ENCODE results near the gene MPC2. TPM values are rescaled to one million over a fixed set of nuclear protein-coding genes. Genes with fewer than 3 reads are reported as not detected.

The MPC2 gene
- total RNA-seq, 1 experiment from 2014 or later, result 49.9 TPM

- H3K9me3 ChIP-seq (ENCODE audit: control insufficient read depth in 1 of 2, insufficient read depth in 1 of 2, low read depth in 1 of 2, low read length in 2 of 2), result no peaks in the 10 kb centered on the region
- H3K36me3 ChIP-seq (ENCODE audit: control insufficient read depth in 1 of 2, insufficient read depth in 2 of 2, low read length in 2 of 2), result 0 out of 4 replicates have a peak, but pooled peaks cover 0 to 3% of the 10 kb centered on the region in 2 experiments
- TF ChIP-seq CTCF (IDR thresholded peaks at IDR 0.05 in 2 of 3, conservative IDR thresholded peaks at IDR 0.05 in 1 of 3; ENCODE audit: borderline replicate concordance in 1 of 3, insufficient read depth in 1 of 3, low read depth in 2 of 3, low read length in 2 of 3), result no peak
- TF ChIP-seq REST (IDR thresholded peaks at IDR 0.05; ENCODE audit: low read depth), result no peak
- no peak for TF ChIP-seq EZH2 (IDR thresholded peaks at IDR 0.05)
- TF ChIP-seq CEBPB (IDR thresholded peaks at IDR 0.05; ENCODE audit: low read depth), result no peak
- no peak for TF ChIP-seq MAX (IDR thresholded peaks at IDR 0.05)
- no peak for TF ChIP-seq JUND (IDR thresholded peaks at IDR 0.05)
- no peak for TF ChIP-seq ELF1 (IDR thresholded peaks at IDR 0.05; ENCODE audit: borderline replicate concordance, low read depth)
- no peak for TF ChIP-seq POLR2A (IDR thresholded peaks at IDR 0.05; ENCODE audit: borderline replicate concordance, extremely low read depth, insufficient read depth, insufficient read length)
- TF ChIP-seq SP1 (IDR thresholded peaks at IDR 0.05; ENCODE audit: low read depth), result no peak
- no peak for TF ChIP-seq CBX3 (IDR thresholded peaks at IDR 0.05; ENCODE audit: low read depth)
- no peak for TF ChIP-seq ATF3 (IDR thresholded peaks at IDR 0.05)
- no peak for TF ChIP-seq EGR1 (IDR thresholded peaks at IDR 0.05; ENCODE audit: low read depth)
- no peak for TF ChIP-seq SIN3A (IDR thresholded peaks at IDR 0.05; ENCODE audit: low read depth)
- no peak for TF ChIP-seq EZH2phosphoT487 (IDR thresholded peaks at IDR 0.05; ENCODE audit: borderline replicate concordance)
- TF ChIP-seq ZNF274 (IDR thresholded peaks at IDR 0.05; ENCODE audit: low read depth, low read length), result no peak
- TF ChIP-seq FOSL1 (IDR thresholded peaks at IDR 0.05; ENCODE audit: low read depth), result no peak
- no peak for TF ChIP-seq POLR2AphosphoS5 (IDR thresholded peaks at IDR 0.05; ENCODE audit: low read depth, low read length)
- no peak for TF ChIP-seq YY1 (IDR thresholded peaks at IDR 0.05; ENCODE audit: extremely low read depth, insufficient replicate concordance, low read depth, low read length)
- H3K27me3 ChIP-seq (ENCODE audit: insufficient read depth, low read length), result no peaks in the 10 kb centered on the region
- intact Hi-C loops (cut with micrococcal nuclease), result no loop called here
- ChIA-PET POLR2A (no interaction called here), CTCF (no interaction called here), RAD21 (ENCODE audit: low non-redundant PET in 1 of 2, low total read pairs in 2 of 2, uncharacterized antibody in 2 of 2, unreplicated experiment in 2 of 2) (no interaction called here)
- 0 out of 2 replicates have a peak, but pooled peaks cover 5% of the 10 kb centered on the region for H4K20me1 ChIP-seq (ENCODE audit: insufficient read depth)
- no peak for ATAC-seq
- H3K9me2 ChIP-seq (ENCODE audit: insufficient read depth), result no peaks in the 10 kb centered on the region
- BruUV-seq (replicated peaks), result no TSS peak
- peaks cover 21% of the 10 kb centered on the region for H3K79me2 ChIP-seq (ENCODE audit: insufficient read depth, low read length)
- H3K9ac ChIP-seq (ENCODE audit: low read length), result no peak overlapping the region
- H3K4me1 ChIP-seq (ENCODE audit: control insufficient read depth in 1 of 2, insufficient read depth in 2 of 2, low read length in 2 of 2), result peaks cover 4 to 17% of the 10 kb centered on the region in 2 experiments
- no peak for DNase-seq (ENCODE audit: low read depth, low spot score)
- H3K27ac ChIP-seq (ENCODE audit: low read depth, low read length), result no peak overlapping the region
- no peak overlapping the region for H3K4me2 ChIP-seq (ENCODE audit: low read length)
- no peak overlapping the region for H2AFZ ChIP-seq (ENCODE audit: low read depth, low read length, poor library complexity, severe bottlenecking)
- no peak overlapping the region for H3K4me3 ChIP-seq (replicated peaks in 1 of 2; ENCODE audit: low read depth in 1 of 2, low read length in 2 of 2)
These were observed 29.2 kb upstream of the MPC2 start for GRCh38 chr1:167966050-167966449.

Data from HCT116 (cell line).